ENCODE results near the gene SPATA7. TPM values are rescaled to one million over a fixed set of nuclear protein-coding genes. Genes with fewer than 3 reads are reported as not detected.
A peak's percentile ranks its signal among the peaks of the same experiment; 100 is the strongest.

SPATA7 gene
- total RNA-seq, 2 donors from 2014 or later = 8.9 to 14.3 TPM

DNA sequence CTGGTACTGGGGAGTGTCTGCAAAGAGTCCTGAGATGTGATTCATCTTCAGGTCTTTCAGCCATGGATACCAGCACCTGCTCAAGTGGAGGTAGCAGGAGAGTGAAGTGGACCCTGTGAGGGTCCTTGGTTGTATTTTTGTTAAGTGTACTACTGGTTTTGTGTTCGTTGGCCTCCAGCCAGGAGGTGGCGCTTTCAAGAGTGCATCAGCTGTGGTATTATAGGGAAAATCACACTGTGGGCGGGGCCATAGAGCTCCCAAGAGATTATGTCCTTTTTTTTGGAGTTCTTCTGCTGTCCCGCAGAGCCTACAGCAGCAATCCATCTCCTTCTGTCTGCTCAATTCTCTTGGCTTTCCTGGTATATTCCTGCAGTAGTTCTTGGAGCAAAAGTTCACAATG, 66.8 kb downstream of the SPATA7 start:
- 94 to 95% methylated on average over 4 of the region's 4 CpGs for WGBS, 2 donors
- Histone ChIP-seq H3K36me3 (replicated peaks in 1 of 2; ENCODE audit: insufficient read depth in 1 of 2, low read depth in 2 of 2) (no peaks in the 10 kb centered on the region), H3K27ac (no peak overlapping the region), H3K4me3 (no peak overlapping the region), H3K9me3 (no peaks in the 10 kb centered on the region), H3K4me1 (no peaks in the 10 kb centered on the region), H3K27me3 (no peaks in the 10 kb centered on the region)
- ATAC-seq = no peak
- intact Hi-C loops (cut with DNase I) = no loop called here
- DNase-seq = peak in 1 of 4 donors; percentile 13
- TF ChIP-seq CTCF (IDR thresholded peaks at IDR 0.05) (no peak), POLR2A (IDR thresholded peaks at IDR 0.05) (no peak)

- no peaks in the 10 kb centered on the region for H3K4me1 ChIP-seq
- intact Hi-C loops (cut with DNase I) = no loop called here
- no peak for TF ChIP-seq POLR2A (IDR thresholded peaks at IDR 0.05)
- no peak for TF ChIP-seq CTCF (IDR thresholded peaks at IDR 0.05)
- no peak overlapping the region for H3K4me3 ChIP-seq
- WGBS, 2 donors = 78 to 87% methylated on average over 2 of the region's 2 CpGs
- no peak for ATAC-seq
- no peaks in the 10 kb centered on the region for H3K36me3 ChIP-seq (replicated peaks in 1 of 2; ENCODE audit: insufficient read depth in 1 of 2, low read depth in 2 of 2)
- H3K9me3 ChIP-seq = no peaks in the 10 kb centered on the region
- no peak for DNase-seq
- H3K27ac ChIP-seq = no peak overlapping the region
- H3K27me3 ChIP-seq = no peaks in the 10 kb centered on the region
Observed at GRCh38 chr14:88454886-88455285, 69.4 kb downstream of the SPATA7 start.

GRCh38 chr14:88463318-88463717, 77.9 kb downstream of the SPATA7 start:
- Histone ChIP-seq H3K9me3 (peaks cover 0 to 8% (median 0%) of the 10 kb centered on the region in 3 donors), H3K27me3 (no peaks in the 10 kb centered on the region), H3K4me3 (no peak overlapping the region), H3K36me3 (replicated peaks in 1 of 2; ENCODE audit: insufficient read depth in 1 of 2, low read depth in 2 of 2) (peaks cover 0 to 2% of the 10 kb centered on the region in 2 donors), H3K27ac (no peak overlapping the region), H3K4me1 (no peaks in the 10 kb centered on the region)
- intact Hi-C loops (cut with DNase I) = no loop called here
- WGBS, 2 donors = 82 to 85% methylated on average over 4 of the region's 4 CpGs
- DNase-seq (no peak), ATAC-seq (no peak)
- TF ChIP-seq POLR2A (IDR thresholded peaks at IDR 0.05) (no peak), CTCF (IDR thresholded peaks at IDR 0.05) (peak in 4 of 7 experiments; percentile 7 to 29 (median 21))

DNA sequence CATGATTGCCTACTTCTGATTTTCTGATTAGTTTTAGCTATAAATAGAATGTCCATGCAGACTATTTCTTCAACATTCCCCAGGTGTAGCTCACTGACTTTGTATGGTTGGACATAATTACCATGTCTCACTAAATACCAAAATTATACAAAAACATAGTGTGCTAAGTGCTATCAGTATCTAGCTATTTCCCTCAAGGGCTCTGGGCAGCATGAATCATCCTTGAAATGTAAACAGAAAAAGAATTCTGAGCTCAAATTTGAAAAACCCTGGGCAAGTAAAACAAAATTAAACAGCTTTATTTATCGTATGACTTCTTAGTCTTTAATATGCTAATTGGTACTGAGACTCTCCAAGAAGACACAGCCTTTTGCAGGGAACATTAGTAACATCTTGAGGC, 82.9 kb downstream of the SPATA7 start:
- no peak for ATAC-seq
- Histone ChIP-seq H3K4me3 (no peak overlapping the region), H3K9me3 (no peaks in the 10 kb centered on the region), H3K27me3 (no peaks in the 10 kb centered on the region), H3K36me3 (replicated peaks in 1 of 2; ENCODE audit: insufficient read depth in 1 of 2, low read depth in 2 of 2) (peaks cover 0 to 16% of the 10 kb centered on the region in 2 donors), H3K27ac (no peak overlapping the region), H3K4me1 (no peaks in the 10 kb centered on the region)
- no peak for TF ChIP-seq POLR2A (IDR thresholded peaks at IDR 0.05)
- no peak for TF ChIP-seq CTCF (IDR thresholded peaks at IDR 0.05)
- no peak for DNase-seq
- intact Hi-C loops (cut with DNase I) = no loop called here
- WGBS, 2 donors = 82 to 94% methylated on average over 1 of the region's 1 CpG

All from body of pancreas (tissue), 4 donors.